ENCODE data around the gene CCDC88C.

DNA sequence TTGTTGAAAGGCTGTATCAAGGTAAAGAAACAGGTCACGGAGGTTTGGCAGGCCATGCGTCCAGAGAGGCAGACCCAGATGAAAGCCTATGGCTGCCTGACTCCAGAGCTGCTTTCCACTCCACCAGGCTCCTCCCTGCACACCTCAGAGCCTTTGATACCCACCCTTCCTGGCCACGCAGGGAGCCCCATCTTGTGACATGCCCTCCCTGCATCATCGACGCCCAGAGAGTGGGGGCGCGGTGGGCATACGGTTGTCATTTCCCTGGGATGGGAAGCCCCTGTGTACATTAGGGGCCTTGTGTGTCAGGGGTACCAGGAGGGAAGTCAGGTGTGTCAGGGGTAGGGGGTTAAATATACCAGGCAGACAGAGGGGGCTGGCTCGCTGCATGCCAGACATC, 142.8 kb downstream of the CCDC88C start:
- TF ChIP-seq CTCF (IDR thresholded peaks at IDR 0.05) (no peak), SIN3A (IDR thresholded peaks at IDR 0.05; ENCODE audit: borderline replicate concordance, insufficient read depth, low read depth, low read length) (no peak), POLR2AphosphoS5 (IDR thresholded peaks at IDR 0.05; ENCODE audit: low read depth, low read length) (no peak), REST (IDR thresholded peaks at IDR 0.05; ENCODE audit: insufficient read depth in 1 of 2, low read depth in 2 of 2, low read length in 1 of 2) (no peak), TCF7L2 (IDR thresholded peaks at IDR 0.05; ENCODE audit: low read depth, low read length) (no peak)
